Activated CD8-positive, alpha-beta memory T cell treated with anti-CD3 and anti-CD28 coated beads, Interleukin-2, amount 50 U/mL, for 24 hours (primary cell): ENCODE measurements around the gene NUDT17.

Experiments
- DNase-seq: peaks from one replicate; pipeline ENCODE4 v3.0.0-alpha.2; 2020; ENCODE audit errors: extremely low read depth

The NUDT17 gene

DNA sequence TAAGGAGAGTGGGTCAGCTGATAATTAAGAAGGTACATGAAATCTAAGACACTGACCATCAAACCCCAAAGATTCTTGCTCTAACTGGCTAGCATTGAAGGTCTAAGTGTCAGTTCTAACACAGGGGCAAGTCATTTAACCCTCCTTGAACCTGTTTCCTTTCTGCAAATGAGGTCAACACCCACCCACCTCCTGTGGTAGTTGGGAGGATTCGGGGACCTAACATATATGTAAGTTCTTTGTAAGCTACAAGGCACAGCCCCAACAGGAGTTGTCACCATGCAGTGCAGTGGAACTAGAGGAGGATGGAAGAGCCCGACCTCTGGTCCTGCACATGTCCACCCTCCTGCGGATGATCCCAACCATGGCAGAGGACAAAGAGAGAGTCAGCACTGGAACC is 2.4 kb downstream of the NUDT17 start:
- no peak for DNase-seq

DNA sequence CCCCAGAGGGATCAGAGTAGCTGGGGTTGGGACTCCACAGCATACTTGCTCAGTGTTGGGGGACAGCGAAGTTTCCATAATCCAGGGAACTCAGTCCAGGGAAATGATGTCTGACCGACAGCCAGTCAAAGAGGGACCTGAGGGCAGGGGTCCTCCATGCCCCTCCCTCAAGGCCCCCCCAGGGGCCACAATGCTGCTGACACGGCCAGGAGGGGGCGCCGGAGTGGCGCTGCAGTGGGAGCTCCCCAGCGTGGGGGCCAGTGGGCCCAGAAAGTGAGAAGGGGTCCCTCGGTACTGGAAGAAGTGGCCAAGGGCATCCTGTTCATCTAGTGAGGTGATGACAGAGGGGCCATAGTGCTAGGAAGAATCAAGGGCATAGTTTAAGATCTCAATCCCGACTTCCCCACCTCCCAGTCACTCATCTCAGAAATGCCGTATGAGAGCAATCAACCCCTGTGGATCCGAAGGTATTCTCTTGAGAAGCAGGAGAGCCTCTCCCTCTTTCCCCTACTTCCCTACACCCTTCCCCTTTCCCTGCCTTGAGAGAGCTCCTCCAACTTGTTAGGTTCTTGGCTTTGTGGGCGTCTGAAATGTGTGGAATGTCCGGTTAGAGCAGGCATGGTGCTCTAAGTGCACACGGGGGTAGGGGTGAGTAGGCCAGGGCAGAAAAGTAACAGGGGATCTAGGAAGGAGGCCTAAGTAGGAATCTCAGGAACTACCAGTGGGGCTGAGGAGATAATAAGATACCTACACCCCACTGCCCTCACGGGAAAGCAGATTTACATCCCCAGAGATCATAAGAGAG is 4.1 kb downstream of the NUDT17 start:
- no peak for DNase-seq

DNA sequence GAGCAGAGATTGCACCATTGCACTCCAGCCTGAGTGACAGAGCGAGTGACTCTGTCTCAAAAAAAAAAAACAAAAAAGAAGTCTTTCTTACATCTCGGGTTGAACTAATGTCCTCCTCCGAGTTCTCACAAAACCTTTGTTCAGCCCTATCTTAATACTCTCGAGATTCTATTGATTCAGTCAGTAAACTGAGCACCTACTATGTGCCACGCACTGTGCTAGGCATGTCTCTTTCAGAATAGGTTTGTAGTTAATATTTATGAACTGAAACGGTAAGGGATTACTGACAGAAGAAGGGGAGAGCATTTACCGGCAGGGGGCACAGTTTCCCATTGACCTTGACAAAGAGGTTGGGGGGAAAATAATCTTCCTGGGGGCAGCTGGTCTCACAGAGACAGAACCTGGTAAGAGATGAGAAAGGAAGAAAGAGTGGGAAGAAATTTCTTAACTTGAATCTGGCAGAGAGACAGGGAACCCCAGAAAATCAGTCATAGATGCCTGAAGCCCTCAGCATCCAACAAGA is 10.1 kb downstream of the NUDT17 start:
- DNase-seq = no peak

DNA sequence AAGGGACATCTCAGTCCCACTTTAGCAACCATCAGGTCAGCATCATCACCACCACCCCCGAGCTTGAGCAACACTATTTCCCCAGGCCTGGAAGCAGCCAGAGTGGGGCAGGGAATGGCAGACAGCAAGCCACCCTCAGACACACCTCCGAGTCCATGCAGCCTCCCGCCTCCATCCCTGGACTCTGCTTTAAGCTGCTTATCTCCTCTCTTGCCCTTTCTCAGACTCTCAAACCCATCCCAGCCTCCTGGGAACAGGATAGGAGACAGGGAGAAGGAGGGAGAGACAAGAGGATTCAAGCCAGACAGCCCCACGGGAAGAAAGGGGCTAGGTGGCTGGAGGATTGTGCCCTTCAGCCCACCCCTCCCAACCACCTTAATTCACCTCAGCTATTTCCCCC is 11.7 kb downstream of the NUDT17 start:
- DNase-seq = no peak

DNA sequence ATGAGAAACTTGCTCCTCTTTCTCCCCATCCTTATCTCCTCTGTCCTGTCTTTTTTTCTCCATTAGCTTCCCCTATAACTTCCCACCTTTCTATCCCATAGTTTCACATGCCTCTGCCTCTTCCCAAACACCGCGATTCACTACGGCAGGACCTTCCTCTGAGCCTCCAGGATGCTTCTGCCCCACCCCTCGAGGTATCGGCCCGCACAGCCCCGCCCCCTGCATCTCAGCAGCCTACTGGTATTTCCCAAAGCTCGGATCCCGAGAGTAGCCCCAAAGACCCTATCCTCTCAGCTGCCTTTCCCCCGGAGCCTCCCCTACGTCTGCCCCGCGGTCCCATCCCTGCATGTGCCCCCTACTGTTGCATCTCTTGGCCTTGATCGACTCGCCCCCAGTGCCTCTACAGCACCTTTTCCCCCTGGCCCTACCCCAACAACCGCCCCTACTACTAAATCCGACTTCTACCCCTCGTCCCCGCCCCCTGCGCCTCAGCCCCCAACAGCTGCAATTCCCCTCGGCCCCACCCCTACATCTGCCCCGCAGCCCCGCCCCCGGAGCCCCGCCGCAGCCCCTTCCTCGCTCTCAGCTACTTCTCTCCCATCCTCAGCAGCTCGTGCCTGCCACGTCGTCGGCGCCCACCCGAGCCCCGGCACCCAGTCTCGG is 12.9 kb downstream of the NUDT17 start:
- DNase-seq = peak; percentile 20

DNA sequence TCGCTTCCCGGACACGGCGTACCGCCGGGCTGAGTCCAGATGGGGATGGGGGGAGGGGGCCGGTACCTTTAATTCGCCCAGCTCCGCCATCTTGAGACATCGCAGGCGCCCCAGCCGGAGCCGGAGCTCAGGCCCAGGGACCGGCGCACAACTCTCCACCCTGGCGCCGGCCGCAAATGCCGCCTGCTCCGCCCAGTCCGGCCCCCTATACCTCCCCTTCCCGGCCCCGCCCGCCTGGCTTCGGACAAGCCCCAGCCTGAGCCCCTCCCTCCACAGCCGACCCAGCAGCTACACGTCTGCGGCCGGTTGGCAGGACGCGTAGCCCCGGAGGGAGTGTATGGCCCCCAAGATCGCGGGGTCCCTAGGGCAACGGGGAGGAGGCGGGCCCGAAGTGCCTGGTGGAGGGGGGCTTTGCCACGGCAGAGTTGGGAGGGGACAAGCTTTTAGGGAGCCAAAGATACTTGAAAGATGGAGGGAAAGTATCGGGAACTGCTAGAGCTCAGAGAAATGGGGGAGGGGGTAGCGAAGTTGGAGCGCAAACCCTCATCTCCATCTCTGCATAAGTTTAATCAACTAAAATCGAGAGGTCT is 13.6 kb downstream of the NUDT17 start, which contains the start of gene PIAS3:
TSS of gene PIAS3 (minus strand) at position 181 of the 590 bp plus-strand sequence. CDS start at position 90, 91 bp downstream.
- DNase-seq = peak; percentile 72

DNA sequence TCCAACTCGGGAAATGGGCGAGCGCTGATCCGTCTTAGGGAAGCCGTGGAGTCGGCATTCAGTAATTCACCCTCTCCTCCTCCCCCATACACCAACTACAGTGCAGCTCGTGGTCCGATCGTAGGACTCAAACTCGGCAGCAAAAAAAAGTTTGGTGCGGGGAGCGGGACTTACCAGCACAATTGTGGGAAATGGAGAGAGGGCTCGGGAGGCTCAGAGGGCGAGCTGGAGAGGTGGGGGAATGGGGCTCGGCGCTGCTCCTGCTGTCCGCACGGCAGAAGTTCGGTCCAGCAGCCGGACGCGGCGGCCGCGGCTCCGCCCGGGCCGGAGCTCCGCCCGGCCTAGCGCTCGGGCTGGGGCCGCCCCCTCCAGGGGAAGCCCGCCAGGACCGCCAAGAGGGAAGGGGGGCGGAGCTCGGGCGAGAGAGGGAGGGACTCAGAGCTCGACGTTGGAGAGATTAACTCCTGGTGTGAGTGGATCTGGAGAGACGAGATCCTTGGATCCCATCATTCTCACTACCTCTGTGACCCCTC is 14.1 kb downstream of the NUDT17 start:
- DNase-seq = peak; percentile 55

DNA sequence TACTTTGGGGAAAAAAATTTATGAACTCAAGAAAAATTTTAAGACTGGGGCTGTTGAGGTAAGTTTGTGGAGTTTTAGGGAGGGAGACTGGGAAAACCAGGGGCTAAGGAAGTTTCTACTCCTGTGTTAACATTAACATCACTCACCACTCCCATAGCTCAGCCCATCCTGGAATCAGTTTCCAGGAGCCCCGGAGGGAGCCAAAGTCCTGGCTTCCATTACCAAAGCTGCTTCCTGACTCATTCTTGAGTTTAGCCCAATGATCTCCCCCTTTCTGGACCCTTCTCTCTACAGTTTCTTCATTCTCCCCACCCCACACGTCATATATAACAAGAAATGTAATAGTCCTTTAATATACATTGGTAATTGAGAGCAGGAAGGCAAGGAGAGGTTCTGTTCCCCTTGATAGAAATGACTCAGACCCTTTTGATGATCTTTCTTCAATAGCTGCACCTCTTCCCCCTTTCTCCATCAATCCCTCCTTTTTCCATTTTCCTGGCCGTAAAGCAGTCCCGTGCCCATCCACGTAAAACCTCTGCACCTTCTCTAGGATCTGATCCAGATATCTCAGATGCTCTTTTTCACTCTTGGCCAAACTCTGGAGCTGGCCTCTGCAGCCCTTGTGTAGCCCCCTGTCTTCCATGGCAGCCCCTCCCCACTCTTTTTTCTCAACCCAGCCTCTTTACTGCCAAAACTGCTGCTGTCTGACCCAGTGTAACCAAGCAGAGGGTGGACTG is 18.0 kb downstream of the NUDT17 start:
- no peak for DNase-seq

DNA sequence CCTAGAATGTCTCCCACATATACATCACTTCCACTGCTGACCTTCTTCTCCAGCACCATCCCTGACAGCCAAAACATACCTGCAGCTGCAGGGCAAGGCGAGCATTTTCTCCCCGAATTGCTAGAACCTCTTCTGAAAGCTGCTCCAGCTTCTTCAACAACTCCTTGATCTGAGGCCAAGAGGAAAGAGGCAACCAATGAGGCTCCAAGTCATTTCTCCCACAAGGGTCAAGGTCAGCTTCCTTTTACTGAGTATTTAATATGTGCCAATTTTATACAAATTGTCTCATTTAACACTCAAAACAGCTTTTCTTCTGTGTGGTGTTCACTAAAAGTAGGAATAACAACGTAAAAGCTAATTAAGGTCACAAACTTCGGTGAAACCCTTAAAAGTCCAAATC is 22.8 kb downstream of the NUDT17 start:
- no peak for DNase-seq

DNA sequence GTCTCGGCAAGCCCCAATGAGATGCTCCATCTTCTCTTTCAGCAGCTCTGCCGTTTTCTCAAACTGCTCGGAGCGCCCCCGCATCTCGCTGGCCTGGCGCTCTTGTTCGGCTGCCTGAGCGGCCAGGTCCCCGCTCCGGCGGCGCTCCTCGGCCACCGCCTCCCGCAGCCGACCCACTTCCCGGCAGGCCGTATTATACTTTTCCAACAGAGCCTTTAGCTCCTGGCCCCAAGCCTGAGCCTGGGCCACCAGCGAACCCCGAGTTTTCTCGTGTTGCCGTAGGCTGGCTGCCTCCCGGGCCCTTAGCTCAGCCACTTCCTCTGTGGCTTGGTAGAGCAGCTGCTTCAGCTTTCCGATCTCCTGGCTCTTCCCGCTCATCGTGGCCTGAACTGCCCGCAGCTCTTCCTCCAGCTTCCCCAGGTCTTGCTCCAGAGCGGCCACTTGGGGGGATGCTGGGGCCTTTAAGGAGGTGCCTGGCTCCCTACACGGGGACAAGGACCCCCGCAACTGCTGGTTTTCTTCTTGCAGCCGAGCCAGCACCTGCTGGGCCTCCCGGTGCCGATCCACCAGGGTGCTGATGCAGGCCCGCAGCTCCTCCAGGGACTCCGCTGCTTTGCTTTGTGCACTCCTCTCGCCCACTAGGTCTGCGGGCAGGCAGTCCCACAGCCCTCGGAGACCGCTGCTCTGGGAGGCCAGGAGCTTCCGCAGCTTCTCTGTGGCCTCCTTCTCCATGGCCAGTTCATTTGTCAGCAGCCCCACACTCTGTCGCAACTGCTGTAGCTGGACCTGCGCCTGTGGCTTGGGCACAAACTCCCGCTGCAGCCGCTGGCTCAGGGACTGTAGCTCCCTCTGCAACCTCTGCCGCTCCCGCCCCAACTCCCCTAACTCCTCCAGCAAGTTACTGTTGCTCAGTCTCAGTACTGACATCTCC is 26.8 kb downstream of the NUDT17 start:
- DNase-seq = no peak

DNA sequence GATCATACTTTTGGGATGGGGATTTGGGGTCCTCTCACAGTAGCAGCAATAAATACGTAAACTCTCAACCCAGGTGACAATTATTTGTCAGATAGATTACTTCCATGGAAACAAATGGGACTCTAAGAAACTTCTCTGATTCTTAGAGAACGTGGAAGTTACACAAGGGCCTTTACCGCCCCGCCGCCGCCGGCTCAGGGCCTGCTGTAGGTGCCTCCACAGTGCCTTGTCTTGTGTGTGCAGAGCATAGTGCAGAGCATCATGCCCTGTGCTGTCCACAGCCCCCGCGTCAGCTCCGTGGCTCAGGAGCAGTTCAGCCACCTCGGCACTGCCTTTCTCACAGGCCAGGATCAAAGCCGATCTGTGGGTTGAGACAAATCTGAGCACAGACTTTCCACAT is 29.2 kb downstream of the NUDT17 start:
- DNase-seq = no peak

DNA sequence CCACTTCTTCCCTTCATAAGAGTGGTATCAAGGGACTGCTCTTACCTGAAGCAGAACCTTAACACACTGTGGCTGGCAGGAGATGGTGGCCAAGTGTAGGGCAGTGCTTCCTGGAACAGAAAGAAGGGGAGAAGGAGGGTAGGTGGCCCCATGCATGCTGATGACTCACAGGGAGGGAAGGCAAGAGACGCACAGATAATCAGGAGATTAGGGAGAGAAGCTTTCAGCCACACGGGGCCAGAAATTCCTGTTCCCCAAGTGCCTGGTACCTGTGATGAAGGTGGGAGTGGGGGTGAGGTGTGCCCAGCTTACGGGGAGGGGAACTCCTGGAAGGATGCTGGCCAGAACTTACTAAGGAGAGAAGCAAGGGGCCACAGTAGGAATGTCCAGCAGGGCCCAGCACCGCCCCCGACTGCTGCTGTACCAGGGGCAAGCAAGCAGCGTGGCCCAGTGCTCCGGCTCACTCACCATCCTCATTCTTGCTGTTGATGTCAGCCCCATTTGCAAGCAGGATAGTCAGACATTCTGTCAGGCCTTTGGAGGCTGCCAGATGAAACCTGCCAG is 32.6 kb downstream of the NUDT17 start:
- DNase-seq = no peak

DNA sequence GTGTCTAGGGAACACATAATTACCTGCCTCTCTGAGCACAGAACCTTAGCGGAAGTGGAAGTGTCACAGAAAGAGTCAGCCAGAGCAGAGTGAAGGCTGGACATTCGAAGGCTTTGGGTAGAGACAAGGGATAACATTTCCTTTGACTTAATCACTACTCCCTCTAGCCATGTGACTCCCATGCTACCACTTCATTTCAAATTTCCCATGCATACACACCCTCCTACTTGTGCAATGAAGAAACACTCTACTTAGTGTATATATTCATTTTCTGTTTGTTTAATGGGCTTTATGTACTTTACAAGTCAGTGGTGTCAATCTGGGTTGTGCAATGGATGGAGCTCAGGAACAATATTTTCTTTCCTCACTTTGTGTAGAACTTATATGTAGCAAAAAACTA is 33.3 kb downstream of the NUDT17 start:
- DNase-seq = no peak

DNA sequence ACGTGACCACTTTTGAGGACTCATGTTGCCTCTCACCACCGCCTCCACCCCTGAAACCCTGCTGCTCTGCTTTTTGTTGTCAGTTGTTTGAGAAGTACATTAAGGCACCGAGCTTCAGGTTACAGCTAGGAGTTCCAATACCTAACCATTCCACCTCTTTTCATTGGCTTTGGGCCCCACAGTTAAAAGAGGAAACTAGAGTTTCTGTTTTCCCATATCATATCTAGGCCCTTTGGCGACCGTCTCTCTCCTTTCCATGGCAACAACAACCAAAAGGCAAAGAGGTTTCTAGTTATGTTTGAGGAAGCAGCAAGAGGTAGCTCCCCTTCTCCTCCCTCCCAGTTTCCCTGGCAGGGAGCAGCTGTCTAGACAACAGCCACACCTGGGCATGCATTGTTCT is 34.3 kb downstream of the NUDT17 start:
- DNase-seq = no peak

DNA sequence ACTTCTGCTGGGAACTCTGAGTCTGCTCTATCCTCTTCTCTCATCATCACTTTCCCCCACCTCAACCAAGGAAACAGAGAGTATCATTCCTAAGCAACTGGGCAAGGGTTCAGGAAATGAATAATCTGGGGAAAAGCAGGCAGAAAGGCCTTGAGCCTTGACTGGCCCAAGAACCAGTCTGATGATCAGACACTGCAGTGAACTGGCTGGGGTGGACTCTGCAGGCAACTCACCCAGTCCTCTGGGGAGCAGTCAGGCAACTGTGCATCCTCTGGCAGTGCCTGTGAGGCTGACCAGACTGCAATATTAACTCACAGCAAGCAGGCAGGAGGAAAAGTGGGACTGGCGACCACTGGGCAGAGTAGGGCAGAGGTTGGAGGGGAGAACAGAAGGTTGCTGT is 39.2 kb downstream of the NUDT17 start:
- no peak for DNase-seq

DNA sequence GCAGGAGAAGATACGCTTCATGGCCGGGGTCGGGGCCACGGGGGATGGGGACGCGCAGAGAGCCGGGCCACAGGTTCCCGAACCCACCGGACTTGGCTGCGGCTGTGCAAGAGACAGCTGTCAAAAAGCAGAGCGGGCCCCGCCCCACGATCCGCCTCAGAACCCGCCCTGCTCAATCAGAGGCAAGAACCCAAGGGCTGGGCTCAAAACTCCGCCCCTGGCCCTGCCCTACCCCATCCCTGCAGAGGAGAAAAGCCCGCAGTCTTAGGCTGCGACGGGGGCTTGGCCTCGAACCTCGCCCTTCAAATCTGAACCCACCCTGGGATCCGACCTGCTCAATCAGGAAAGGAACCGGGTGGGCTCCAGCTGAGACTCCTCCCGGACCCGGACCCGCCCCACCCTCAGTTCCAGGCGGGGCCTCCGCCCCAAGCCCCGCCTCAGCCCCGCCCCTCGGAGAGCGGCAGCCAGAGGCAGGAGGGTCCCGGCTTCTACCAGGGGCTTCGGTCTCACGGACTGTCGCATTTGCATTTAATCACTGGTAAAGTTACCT is 40.4 kb downstream of the NUDT17 start, which contains the start of gene ANKRD35:
TSS of gene ANKRD35 (minus strand) at position 129 of the 550 bp plus-strand sequence. CDS start at position 21, 108 bp downstream.
- DNase-seq = peak; percentile 75

DNA sequence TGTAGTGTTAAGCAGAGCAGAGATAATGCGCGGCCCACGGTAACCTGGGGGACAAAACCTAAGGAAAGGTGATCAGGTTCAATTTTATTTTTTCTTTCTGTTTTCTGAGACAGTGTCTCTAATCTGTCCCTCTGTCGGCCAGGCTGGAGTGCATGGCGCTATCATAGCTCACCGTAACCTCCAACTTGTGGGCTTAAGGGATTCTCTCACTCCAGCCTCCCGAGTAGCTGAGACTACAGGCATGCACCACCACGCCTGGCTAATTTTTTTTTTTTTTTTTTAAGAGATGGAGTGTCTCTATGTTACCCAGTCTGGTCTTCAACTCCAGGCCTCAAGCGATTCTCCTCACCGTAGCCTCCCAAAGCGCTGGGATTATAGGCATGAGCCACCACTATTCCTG is 41.0 kb downstream of the NUDT17 start:
- DNase-seq = no peak

DNA sequence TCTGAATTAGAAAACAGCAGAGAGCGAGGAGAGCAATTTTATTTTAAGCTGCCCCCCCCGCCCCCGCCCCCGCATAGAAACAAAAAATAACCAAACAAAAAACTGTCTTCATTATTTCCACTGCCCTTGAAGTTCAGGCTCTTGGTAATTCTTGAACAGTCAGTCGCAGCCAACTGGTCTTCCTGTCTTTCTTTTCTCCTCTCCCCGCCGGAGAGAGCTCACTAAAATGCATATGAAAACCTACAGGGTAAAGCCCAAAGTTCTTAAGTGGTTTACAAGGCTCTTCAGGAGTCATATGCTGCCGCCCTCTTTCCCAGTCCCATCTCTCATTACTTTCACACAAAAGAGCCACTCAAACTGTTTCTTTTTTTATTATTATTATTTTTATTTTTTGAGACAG is 41.4 kb downstream of the NUDT17 start:
- DNase-seq = no peak

DNA sequence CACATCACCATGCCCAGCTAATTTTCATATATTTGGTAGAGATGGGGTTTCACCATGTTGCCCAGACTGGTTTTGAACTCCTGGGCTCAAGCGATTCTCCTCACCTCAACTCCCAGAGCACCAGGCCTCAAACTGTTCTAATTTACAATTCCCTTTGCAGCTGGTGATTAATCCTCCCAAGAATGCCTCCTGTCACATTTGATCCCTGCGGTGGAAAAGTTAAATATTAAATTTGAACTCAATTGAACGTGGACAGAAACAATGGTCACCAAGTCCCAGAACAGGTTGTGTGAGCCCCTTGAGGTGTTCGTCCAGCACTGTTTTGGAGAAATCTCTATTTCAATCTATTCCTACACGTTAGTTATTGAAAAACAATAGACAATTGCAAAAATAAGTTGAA is 42.2 kb downstream of the NUDT17 start:
- no peak for DNase-seq

DNA sequence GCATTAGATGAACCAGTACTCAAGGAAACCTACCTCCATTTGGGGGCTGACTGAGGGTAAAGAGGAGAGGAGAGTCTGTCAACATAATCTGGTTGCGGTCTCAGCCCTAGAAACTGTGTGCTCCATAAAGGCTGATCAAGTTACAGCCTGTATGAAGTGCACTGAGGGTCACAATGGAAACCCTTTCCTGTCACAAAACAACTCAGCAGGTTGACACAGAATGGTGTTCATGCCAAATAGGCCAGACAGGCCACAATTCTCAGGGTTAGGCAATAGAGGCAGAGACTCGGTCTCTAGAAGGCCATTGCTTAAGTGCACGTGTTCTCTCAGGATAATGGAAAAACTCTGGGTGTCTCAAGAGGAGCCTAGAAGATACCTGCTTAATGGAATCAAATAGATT is 44.3 kb downstream of the NUDT17 start:
- DNase-seq = no peak
